Thoracic aorta (tissue), 2 donors: Measurements from ENCODE around the gene PROK1. TPM values are rescaled to one million over a fixed set of nuclear protein-coding genes. Genes with fewer than 3 reads are reported as not detected.

Source experiments
- ATAC-seq: fragments of 150-250 bp; one replicate; pipeline ENCODE4 v1.8.0; 2017; ENCODE audit warnings: low read depth; ENCODE audit not compliant: insufficient number of reproducible peaks, low FRiP score
- DNase-seq: peaks from one replicate; pipeline ENCODE4 v3.0.0-alpha.2; 2020; ENCODE audit warnings: low spot score
- H3K27ac ChIP-seq, 2 donors: fragments of 200-600 bp; sonication (generic); 1 replicate in 1 of 2; 2 replicates in 1 of 2; pipeline ENCODE4 v1.5.1; 2016; ENCODE audit warnings: mild to moderate bottlenecking in 2 of 2, moderate library complexity in 2 of 2
- H3K27me3 ChIP-seq: fragments of 200-600 bp; sonication (generic); replicated peaks from 2 replicates; pipeline ENCODE4 v1.6.0; 2016; ENCODE audit warnings: mild to moderate bottlenecking; ENCODE audit not compliant: insufficient read depth
- H3K36me3 ChIP-seq: fragments of 200-600 bp; sonication (generic); one replicate; pipeline ENCODE4 v1.5.1; 2016
- H3K4me1 ChIP-seq, 2 donors: fragments of 200-600 bp; sonication (generic); 1 replicate in 1 of 2; 2 replicates in 1 of 2; pipeline versions ENCODE4 v1.5.1 to v1.6.0; 2016; ENCODE audit warnings: low read depth in 2 of 2, mild to moderate bottlenecking in 1 of 2; ENCODE audit not compliant: control insufficient read depth in 1 of 2
- H3K4me3 ChIP-seq: fragments of 200-600 bp; sonication (generic); 2 replicates; pipeline ENCODE4 v1.5.1; 2016; ENCODE audit warnings: mild to moderate bottlenecking
- H3K9me3 ChIP-seq: fragments of 200-600 bp; sonication (generic); 2 replicates; pipeline ENCODE4 v1.5.1; 2016
- total RNA-seq, 2 donors: library from RNA; depleted of rRNA; stranded (reverse); fragments of >200 nt; gene quantifications; one replicate each; pipeline versions ENCODE4 v1.1.0 to v1.2.3, GENCODE V29; 2016
- TF ChIP-seq, protein P1 (sequence below): fragments of 200-600 bp; sonication (generic); IDR thresholded peaks from one replicate; pipeline ENCODE4 v1.5.1; 2019; ENCODE audit warnings: antibody characterized with exemption

Gene PROK1
- total RNA-seq, 2 donors from 2014 or later, result 0.27 to 0.63 TPM

GRCh38 chr1:110440877-110441276, 10.1 kb upstream of the PROK1 start:
- H3K4me3 ChIP-seq, result no peak overlapping the region
- H3K9me3 ChIP-seq, result no peaks in the 10 kb centered on the region
- no peaks in the 10 kb centered on the region for H3K4me1 ChIP-seq
- TF ChIP-seq, protein P1, sequence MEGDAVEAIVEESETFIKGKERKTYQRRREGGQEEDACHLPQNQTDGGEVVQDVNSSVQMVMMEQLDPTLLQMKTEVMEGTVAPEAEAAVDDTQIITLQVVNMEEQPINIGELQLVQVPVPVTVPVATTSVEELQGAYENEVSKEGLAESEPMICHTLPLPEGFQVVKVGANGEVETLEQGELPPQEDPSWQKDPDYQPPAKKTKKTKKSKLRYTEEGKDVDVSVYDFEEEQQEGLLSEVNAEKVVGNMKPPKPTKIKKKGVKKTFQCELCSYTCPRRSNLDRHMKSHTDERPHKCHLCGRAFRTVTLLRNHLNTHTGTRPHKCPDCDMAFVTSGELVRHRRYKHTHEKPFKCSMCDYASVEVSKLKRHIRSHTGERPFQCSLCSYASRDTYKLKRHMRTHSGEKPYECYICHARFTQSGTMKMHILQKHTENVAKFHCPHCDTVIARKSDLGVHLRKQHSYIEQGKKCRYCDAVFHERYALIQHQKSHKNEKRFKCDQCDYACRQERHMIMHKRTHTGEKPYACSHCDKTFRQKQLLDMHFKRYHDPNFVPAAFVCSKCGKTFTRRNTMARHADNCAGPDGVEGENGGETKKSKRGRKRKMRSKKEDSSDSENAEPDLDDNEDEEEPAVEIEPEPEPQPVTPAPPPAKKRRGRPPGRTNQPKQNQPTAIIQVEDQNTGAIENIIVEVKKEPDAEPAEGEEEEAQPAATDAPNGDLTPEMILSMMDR, result no peak
- ATAC-seq (no peak), DNase-seq (no peak)
- H3K27me3 ChIP-seq, result no peaks in the 10 kb centered on the region
- no peak overlapping the region for H3K27ac ChIP-seq
- no peaks in the 10 kb centered on the region for H3K36me3 ChIP-seq

DNA sequence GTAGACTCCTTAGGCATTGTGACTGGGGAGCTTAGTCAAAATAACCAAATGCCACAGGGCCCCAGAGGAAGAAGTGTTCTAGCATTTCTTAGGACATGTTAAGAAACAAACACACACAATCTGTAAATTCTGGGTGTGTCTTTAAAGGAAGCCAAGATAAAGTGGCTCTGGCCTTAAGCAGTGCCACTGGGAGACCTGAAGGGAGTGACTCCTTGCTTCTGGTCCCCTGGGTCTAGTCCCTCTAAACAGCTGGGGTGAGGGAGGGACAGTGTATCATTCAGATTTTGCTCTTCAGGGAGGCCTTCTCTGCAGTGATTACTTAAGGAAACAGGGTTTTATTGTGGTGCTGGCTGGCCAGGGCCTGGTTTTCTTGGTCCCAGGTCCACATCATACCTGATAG, 9.1 kb upstream of the PROK1 start:
- Histone ChIP-seq H3K4me3 (no peak overlapping the region), H3K27ac (no peak overlapping the region), H3K4me1 (no peaks in the 10 kb centered on the region), H3K36me3 (no peaks in the 10 kb centered on the region), H3K9me3 (no peaks in the 10 kb centered on the region), H3K27me3 (no peaks in the 10 kb centered on the region)
- TF ChIP-seq, protein P1, result no peak
- DNase-seq (no peak), ATAC-seq (no peak)

- Histone ChIP-seq H3K36me3 (no peaks in the 10 kb centered on the region), H3K27me3 (no peaks in the 10 kb centered on the region), H3K9me3 (no peaks in the 10 kb centered on the region), H3K4me1 (no peaks in the 10 kb centered on the region), H3K4me3 (no peak overlapping the region), H3K27ac (no peak overlapping the region)
- DNase-seq (no peak), ATAC-seq (no peak)
- TF ChIP-seq, protein P1, result no peak
Measured at GRCh38 chr1:110443451-110443850, 7.5 kb upstream of the PROK1 start.

DNA sequence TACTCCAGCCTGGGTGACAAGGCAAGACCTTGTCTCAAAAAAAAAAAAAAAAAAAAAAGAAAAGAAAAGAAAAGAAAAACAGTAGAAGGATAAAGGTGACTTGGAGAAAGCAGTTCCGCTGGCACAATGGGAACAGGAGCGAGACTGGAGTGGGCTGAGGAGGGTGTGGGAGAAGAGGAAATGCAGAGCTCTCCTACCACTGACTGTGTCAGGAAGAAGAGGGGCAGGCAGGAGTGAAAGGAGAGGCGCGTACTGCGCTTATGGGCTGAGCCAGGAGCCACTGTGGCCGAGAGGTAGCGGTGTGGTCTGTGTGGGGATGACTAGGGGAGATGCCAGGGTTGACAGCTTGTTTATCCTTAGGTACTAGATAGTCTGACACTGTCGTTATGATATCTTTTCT, 6.4 kb upstream of the PROK1 start:
- no peak overlapping the region for H3K4me3 ChIP-seq
- no peak for ATAC-seq
- no peaks in the 10 kb centered on the region for H3K4me1 ChIP-seq
- TF ChIP-seq, protein P1, result no peak
- no peak overlapping the region for H3K27ac ChIP-seq
- no peaks in the 10 kb centered on the region for H3K9me3 ChIP-seq
- no peak for DNase-seq
- H3K36me3 ChIP-seq, result no peaks in the 10 kb centered on the region
- H3K27me3 ChIP-seq, result no peaks in the 10 kb centered on the region

DNA sequence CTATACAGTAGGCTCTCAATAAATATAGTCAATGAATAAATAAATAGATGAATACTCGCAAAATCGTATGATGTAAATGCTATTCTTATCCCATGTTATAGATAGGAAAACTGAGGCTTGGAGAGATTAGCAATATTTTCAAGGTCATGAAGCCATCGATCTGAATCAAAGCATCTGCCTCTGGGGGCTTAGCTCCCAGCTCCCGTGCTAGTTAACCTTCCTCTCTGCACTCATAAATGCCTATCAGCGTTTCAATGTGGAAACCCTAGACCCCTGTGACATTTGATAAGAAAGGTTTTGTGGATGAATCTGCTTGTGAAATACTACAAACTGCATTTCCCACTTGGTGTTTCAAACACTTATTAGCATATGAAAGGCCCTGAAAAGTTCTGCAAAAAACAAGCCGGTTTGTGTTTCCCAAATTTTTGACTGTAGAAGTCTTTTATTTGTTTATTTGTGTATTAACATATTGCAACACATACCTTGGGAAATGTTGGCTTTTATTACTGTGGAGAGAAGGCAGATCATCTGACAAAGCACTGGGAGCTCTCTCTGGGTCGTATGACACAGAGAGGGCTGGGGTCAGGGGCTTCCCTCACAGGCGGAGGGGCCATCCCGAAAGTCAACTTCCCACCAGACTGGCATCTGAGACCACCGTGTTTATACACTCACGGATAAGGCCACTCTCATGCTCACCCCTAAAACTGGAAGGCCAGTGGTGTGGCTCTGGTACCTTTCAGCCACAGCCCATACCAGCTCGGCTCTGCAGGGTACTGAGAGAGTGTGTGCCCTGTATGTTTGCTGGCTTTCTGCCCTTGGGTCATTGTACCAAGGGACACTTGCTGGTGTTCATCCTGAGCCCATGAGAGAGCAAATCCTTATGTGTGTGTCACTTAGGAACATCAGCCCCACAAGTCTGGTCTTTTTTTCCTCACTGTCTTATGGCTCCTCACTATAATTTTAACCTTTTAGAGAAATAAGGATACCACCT, 993 bp upstream of the PROK1 start:
- TF ChIP-seq, protein P1, result no peak
- Histone ChIP-seq H3K36me3 (no peaks in the 10 kb centered on the region), H3K9me3 (no peaks in the 10 kb centered on the region), H3K27ac (no peak overlapping the region), H3K27me3 (no peaks in the 10 kb centered on the region), H3K4me1 (peaks cover 0 to 8% of the 10 kb centered on the region in 2 donors), H3K4me3 (no peak overlapping the region)
- ATAC-seq, result no peak
- DNase-seq, result no peak
